K562 (cell line): ENCODE data around the gene EVA1B. TPM values are rescaled to one million over a fixed set of nuclear protein-coding genes. Genes with fewer than 3 reads are reported as not detected.

Experiments
- CEBPG ChIP-seq, 3 experiments: fragments of 200-800 bp in 1 of 3; sonication (Bioruptor generic) in 1 of 3; sonication (generic) in 1 of 3; formaldehyde crosslinking in 1 of 3; IDR thresholded peaks in 2 of 3; conservative IDR thresholded peaks in 1 of 3; 2 replicates each; pipeline versions ENCODE4 v1.6.1 to v1.8.0; 2016 to 2022; ENCODE audit warnings: missing compliant biosample characterization in 2 of 3, missing genetic modification characterization in 2 of 3, mild to moderate bottlenecking in 1 of 3, missing genetic modification reagents in 1 of 3
- DDX20 ChIP-seq: fragments of 450-650 bp; IDR thresholded peaks from 2 replicates; pipeline ENCODE4 v1.6.1; 2016; ENCODE audit warnings: missing genetic modification characterization, low read depth, mild to moderate bottlenecking, missing compliant biosample characterization, moderate library complexity
- FUS ChIP-seq: fragments of 200-400 bp; formaldehyde crosslinking; optimal IDR thresholded peaks from 2 replicates; pipeline ENCODE3; 2017; ENCODE audit warnings: low read depth, low read length
- GATA2 ChIP-seq: sonication (generic); formaldehyde crosslinking; IDR thresholded peaks from 2 replicates; pipeline ENCODE4 v1.4.0; 2020; ENCODE audit warnings: mild to moderate bottlenecking, missing genetic modification reagents
- MAX ChIP-seq: sonication (generic); formaldehyde crosslinking; IDR thresholded peaks from 2 replicates; pipeline ENCODE4 v1.9.0; 2022; ENCODE audit warnings: mild to moderate bottlenecking, missing genetic modification reagents
- NR2F6 ChIP-seq: fragments of 450-650 bp; formaldehyde crosslinking; IDR thresholded peaks from 2 replicates; pipeline ENCODE4 v1.4.0; 2020; ENCODE audit warnings: mild to moderate bottlenecking
- OTX1 ChIP-seq: fragments of 450-650 bp; formaldehyde crosslinking; IDR thresholded peaks from 2 replicates; pipeline ENCODE4 v1.4.0; 2022; ENCODE audit warnings: mild to moderate bottlenecking
- PTTG1 ChIP-seq: fragments of 450-650 bp; IDR thresholded peaks from 2 replicates; pipeline ENCODE4 v1.6.1; 2016; ENCODE audit warnings: low read depth, mild to moderate bottlenecking, missing genetic modification characterization, missing compliant biosample characterization
- RBM22 ChIP-seq: fragments of 200-400 bp; formaldehyde crosslinking; IDR thresholded peaks from 2 replicates; pipeline ENCODE4 v1.6.1; 2018; ENCODE audit warnings: low read length, low read depth; ENCODE audit not compliant: poor library complexity, severe bottlenecking
- RNF2 ChIP-seq: sonication (generic); IDR thresholded peaks from 2 replicates; pipeline ENCODE4 v1.6.1; 2016
- SREBF1 ChIP-seq: fragments of 150-350 bp; IDR thresholded peaks from 2 replicates; pipeline ENCODE4 v1.6.1; 2014; ENCODE audit warnings: antibody characterized with exemption, low read depth, low read length, borderline replicate concordance
- SRSF7 ChIP-seq: fragments of 200-400 bp; formaldehyde crosslinking; optimal IDR thresholded peaks from 2 replicates; pipeline ENCODE3; 2017; ENCODE audit warnings: mild to moderate bottlenecking, low read depth, low read length
- ZBTB2 ChIP-seq: fragments of 450-650 bp; IDR thresholded peaks from 2 replicates; pipeline ENCODE4 v1.6.1; 2016; ENCODE audit warnings: antibody characterized with exemption
- ZFP91 ChIP-seq: sonication (generic); formaldehyde crosslinking; IDR thresholded peaks from 2 replicates; pipeline ENCODE4 v1.8.0; 2022; ENCODE audit warnings: mild to moderate bottlenecking, missing genetic modification reagents
- ZHX1 ChIP-seq: fragments of 150-350 bp; conservative IDR thresholded peaks from 2 replicates; pipeline ENCODE4 v1.6.1; 2014; ENCODE audit warnings: low read length
- ZNF239 ChIP-seq: fragments of 250-450 bp; sonication (Bioruptor Pico); IDR thresholded peaks from 2 replicates; pipeline ENCODE4 v1.4.0; 2020; ENCODE audit warnings: mild to moderate bottlenecking
- ZNF274 ChIP-seq: IDR thresholded peaks from 2 replicates; pipeline ENCODE4 v1.6.1; 2011; ENCODE audit warnings: low read depth, mild to moderate bottlenecking, low read length, moderate library complexity, borderline replicate concordance
- ZNF431 ChIP-seq: sonication (generic); formaldehyde crosslinking; IDR thresholded peaks from 2 replicates; pipeline ENCODE4 v1.8.0; 2022; ENCODE audit warnings: mild to moderate bottlenecking, missing genetic modification reagents
- polyA plus RNA-seq, 8 experiments: library from polyadenylated mRNA; depleted of rRNA in 4 of 8; stranded (reverse) in 5 of 8; unstranded in 3 of 8; fragments of >200 nt; fragmentation: Nextera tagmentation in 2 of 8; fragmentation: Illumina TruSeq in 1 of 8; extraction: Ambion mirVana in 2 of 8; extraction: Trizol in 1 of 8; gene quantifications; 2 replicates each; pipeline versions ENCODE4 v1.2.1 to v1.2.3, GENCODE V29; 2011 to 2014; ENCODE audit warnings: inconsistent platforms in 1 of 8, missing spikeins in 1 of 8
- total RNA-seq, 7 experiments: library from RNA; depleted of rRNA in 6 of 7; stranded (reverse); fragments of >200 nt in 6 of 7; fragmentation: Illumina TruSeq in 2 of 7; extraction: Trizol in 2 of 7; gene quantifications; 2 replicates each; pipeline versions ENCODE4 v1.2.1 to v1.2.3, GENCODE V29; 2011 to 2021; ENCODE audit warnings: low replicate concordance in 1 of 7

The EVA1B gene
- total and polyA plus RNA-seq, 9 of the 15 experiments (the other 6 are each of a cell fraction or from before 2014, with no cell fraction given) = 0.08 to 65.7 (median 2.4) TPM

GRCh38 chr1:36306902-36307456, 16.5 kb downstream of the EVA1B start (continued):
- peak; percentile 61; the same call in 1 of the 2 replicates for TF ChIP-seq MAX
- no peak for TF ChIP-seq ZNF431 (CRISPR knock-in tag)
- TF ChIP-seq ZFP91 (CRISPR knock-in tag) = no peak
- no peak for TF ChIP-seq ZHX1
- no peak for TF ChIP-seq SREBF1
- TF ChIP-seq RNF2 = no peak
- TF ChIP-seq PTTG1 (tag) = no peak
- no peak for TF ChIP-seq DDX20 (tag)
- no peak for TF ChIP-seq NR2F6
- no peak for TF ChIP-seq ZNF239 (CRISPR knock-in tag)
- peak; percentile 91 for TF ChIP-seq GATA2 (CRISPR knock-in tag)
- TF ChIP-seq ZBTB2 = peak; percentile 73
- no peak for TF ChIP-seq FUS
- TF ChIP-seq RBM22 = no peak
- no peak for TF ChIP-seq OTX1 (CRISPR knock-in tag)
- no peak for TF ChIP-seq SRSF7
- no peak for TF ChIP-seq CEBPG (CRISPR knock-in tag; IDR thresholded peaks at IDR 0.05)
- no peak for TF ChIP-seq CEBPG (tag; conservative IDR thresholded peaks at IDR 0.05 in 1 of 2, IDR thresholded peaks at IDR 0.05 in 1 of 2)
- TF ChIP-seq ZNF274 = no peak
